GM18507 (cell line): Measurements from ENCODE around the gene MS4A8.

Experiments used
- DNase-seq: peaks from one replicate; pipeline ENCODE4 v3.0.0; 2011; ENCODE audit warnings: low read depth; ENCODE audit not compliant: insufficient read length; ENCODE audit errors: extremely low spot score
- FAIRE-seq: peaks from 2 replicates; lab custom pipeline; 2011; peaks lifted over from hg19 to GRCh38; lab: Jason Lieb, UNC

MS4A8 gene

DNA sequence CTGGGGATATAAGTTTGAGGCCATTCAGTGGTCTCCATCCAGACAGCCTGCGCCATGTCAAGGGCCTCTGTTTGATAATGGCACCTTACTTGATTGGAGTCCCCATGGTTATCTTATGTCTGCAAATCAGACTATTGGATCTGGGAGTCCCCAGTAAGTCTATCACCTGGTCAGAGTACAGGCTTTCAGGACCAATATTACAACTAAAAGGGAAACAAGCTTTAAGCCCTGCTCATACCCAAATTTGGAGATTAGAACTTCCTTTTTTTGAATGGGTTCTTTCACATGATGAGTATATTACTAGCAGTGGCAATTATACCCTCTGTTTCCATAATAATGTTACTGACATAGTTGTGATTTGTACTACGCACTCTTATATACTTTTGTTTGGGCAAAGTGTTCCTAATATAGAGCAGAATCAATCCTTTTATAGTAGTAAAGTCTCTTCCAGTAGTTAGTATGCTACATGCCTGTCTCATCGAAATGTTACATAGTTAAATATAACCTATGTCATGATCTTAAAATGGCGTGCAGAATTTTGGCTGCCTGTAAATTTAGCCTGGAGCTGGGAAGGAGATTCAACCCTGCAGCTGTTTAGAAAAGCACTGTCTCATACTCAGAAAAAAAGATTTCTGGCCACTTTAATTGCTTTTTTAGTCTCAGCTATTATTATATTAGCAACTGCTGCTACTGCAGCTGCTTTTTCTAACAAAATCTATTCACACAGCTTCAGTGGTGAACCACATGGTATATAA lies 62.2 kb downstream of the MS4A8 start:
- DNase-seq = no peak
- peak; percentile 80 for FAIRE-seq

DNA sequence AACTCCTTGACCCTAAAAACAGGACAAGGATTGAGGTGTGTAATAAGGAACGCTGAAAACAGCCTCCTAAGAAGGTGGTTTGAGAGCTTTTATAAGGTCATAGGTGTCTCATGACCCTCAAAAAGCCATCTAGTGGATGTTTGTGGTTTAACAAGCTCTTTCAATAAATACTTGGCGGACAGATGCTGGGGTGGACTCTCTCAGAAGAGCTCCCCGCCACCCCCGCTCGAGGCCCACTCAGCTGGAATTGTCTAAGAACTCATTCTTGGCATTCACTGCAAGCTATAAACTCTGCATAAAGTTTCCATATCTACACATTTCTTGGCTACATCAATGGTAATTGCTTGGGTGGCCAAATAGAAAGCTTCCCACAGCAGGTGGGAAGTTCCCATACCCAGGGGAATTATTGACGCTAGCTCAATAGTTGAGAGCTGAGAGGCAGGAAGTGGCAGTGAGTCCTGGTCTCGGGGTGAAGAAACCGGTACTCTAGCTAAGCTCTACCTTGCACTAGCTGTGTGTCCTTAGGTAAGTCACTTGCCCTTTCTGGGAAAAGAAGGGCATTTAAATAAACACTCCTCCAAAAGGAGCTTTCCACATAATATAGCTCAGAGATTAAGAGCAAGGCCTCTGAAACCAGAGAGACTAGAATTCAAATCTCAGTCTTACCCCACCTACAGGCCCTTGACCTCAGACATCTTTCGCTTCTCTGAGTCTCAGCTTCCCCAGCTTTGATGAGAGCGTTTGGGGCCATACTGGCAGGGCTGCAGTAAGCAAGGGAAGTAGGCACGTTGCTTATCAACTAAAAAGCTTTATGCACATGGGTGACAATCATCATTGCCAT lies 63.7 kb downstream of the MS4A8 start:
- DNase-seq (peak; percentile 22), FAIRE-seq (peak; percentile 96)

DNA sequence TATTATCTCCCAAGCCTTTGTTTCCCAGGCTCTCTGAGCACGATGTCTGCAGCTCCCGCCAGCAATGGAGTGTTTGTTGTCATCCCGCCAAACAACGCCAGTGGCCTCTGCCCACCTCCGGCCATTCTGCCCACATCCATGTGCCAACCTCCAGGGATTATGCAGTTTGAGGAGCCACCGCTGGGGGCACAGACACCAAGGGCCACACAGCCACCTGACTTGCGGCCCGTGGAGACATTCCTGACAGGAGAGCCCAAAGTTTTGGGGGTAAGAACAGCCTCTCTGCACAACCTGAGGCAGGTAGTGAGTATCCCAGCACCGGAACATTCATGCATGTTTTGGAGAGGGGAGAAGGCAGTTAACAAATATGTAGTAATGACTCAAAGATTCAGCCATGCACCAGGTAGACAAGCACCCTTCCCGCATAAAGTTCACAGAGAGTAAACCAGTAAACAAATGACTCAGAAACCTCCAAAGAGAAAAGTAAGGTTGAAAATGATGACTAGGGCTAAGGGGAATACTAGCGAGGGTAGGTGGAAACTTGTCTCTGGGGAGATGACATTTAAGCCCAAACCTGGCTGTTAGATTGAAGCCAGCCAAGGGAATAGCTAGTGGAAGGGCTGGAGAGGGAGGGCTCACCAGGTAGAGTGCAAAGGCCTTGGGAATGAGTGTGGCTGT lies 64.4 kb downstream of the MS4A8 start:
- DNase-seq (no peak), FAIRE-seq (peak; percentile 75)

DNA sequence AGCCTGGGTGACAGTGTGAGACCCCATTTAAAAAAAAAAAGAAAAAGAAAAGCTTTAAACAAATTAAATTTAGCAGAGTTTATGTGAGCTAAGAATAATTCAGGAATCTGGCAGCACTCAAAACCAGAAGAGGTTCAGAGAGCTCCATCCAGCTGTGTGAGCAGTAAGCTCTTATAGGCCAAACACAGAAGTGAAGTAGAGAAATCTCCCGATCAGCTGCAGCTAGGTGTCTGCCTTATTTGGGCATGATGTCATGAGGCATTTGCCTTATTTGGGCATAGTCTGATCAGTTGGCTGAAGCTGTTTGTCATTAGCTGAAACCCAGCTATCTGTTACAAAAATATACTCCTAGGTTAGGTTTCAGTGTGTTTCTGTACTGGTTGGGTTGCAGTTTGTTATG lies 65.5 kb downstream of the MS4A8 start:
- DNase-seq (no peak), FAIRE-seq (peak; percentile 95)

DNA sequence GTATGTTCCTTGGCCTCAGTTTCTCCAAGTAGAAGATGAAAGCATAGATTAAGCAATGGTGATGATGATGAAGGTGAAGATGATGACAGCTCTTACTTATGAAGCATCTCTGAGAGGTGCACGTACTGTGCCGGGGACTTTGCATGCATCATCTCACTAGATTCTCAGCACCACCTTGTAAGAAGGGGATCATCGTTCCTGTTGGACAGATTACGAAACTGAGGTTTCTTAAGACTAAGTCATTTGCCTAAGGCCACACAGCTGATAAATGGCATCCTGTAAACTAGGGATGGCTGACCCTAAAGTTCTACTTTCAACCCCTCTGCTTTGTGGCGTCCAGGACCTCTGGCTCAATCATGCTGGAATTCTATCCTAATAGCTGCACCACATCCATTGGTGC lies 65.9 kb downstream of the MS4A8 start:
- DNase-seq (no peak), FAIRE-seq (peak; percentile 52)
